Renal pelvis (tissue), 4 donors: Measurements from ENCODE around the gene CCNB1IP1. TPM values are rescaled to one million over a fixed set of nuclear protein-coding genes. Genes with fewer than 3 reads are reported as not detected.
"Not testable (repeated sequence)": the region's sequence is repeated elsewhere in the genome, so short reads cannot be mapped to it uniquely, and the experiment has no call there.

Source experiments
- DNase-seq: peaks from one replicate; pipeline ENCODE4 v3.0.0-alpha.2; 2013
- polyA plus RNA-seq, 3 donors: library from polyadenylated mRNA; unstranded; fragments of 120-200 nt; gene quantifications; one replicate each; pipeline ENCODE4 v1.2.1, GENCODE V29; 2013; ENCODE audit not compliant: insufficient read length in 3 of 3

Gene CCNB1IP1
- polyA plus RNA-seq, 3 donors = 97.9 to 130 (median 105) TPM

- no peak for DNase-seq
Observed at GRCh38 chr14:20274062-20274461, 59.0 kb downstream of the CCNB1IP1 start.

- DNase-seq = not testable (repeated sequence)
Observed at GRCh38 chr14:20264361-20264760, 68.7 kb downstream of the CCNB1IP1 start.

- no peak for DNase-seq
Observed at GRCh38 chr14:20262642-20263128, 70.4 kb downstream of the CCNB1IP1 start.

Other genes starting within 250 kb of the CCNB1IP1 start
- under 1 TPM; 0.03 to 0.07 (median 0.05) TPM for gene OR4K17, start 222.5 kb downstream of the CCNB1IP1 start, polyA plus RNA-seq
- not detected for gene OR4N5, start 194.5 kb downstream of the CCNB1IP1 start, polyA plus RNA-seq
- under 1 TPM in 1 of 3 donors, not detected in 2; 0.09 TPM for gene OR11G2, start 142.4 kb downstream of the CCNB1IP1 start, polyA plus RNA-seq
- gene OR11H6, start 109.6 kb downstream of the CCNB1IP1 start, polyA plus RNA-seq = not detected
- 1 to 10 TPM in 1 of 3 donors, under 1 TPM in 2; 0.47 to 1.1 (median 0.61) TPM for gene OR11H7, start 104.3 kb downstream of the CCNB1IP1 start, polyA plus RNA-seq
- under 1 TPM in 2 of 3 donors, not detected in 1; 0.06 to 0.18 TPM for gene OR11H4, start 94.0 kb downstream of the CCNB1IP1 start, polyA plus RNA-seq
- 10 to 100 TPM; 26.1 to 28.2 (median 26.6) TPM for gene TTC5, start 27.3 kb downstream of the CCNB1IP1 start, polyA plus RNA-seq
- 10 to 100 TPM; 47.7 to 60.8 (median 57.6) TPM for gene PARP2, start 10.4 kb upstream of the CCNB1IP1 start, polyA plus RNA-seq
- gene TEP1, start 80.2 kb upstream of the CCNB1IP1 start, polyA plus RNA-seq = 10 to 100 TPM; 17.7 to 22.1 (median 19.9) TPM
- under 1 TPM; 0.27 to 0.88 (median 0.56) TPM for gene KLHL33, start 102.9 kb upstream of the CCNB1IP1 start, polyA plus RNA-seq
- 10 to 100 TPM; 48.5 to 87.7 (median 78.9) TPM for gene OSGEP, start 121.5 kb upstream of the CCNB1IP1 start, polyA plus RNA-seq
- gene APEX1, start 121.9 kb upstream of the CCNB1IP1 start, polyA plus RNA-seq = 100 to 1,000 TPM; 318 to 336 (median 334) TPM
- gene PIP4P1, start 128.2 kb upstream of the CCNB1IP1 start, polyA plus RNA-seq = 10 to 100 TPM; 33.9 to 37.6 (median 35.3) TPM
- 10 to 100 TPM; 67.6 to 80.2 (median 78.8) TPM for gene PNP, start 136.1 kb upstream of the CCNB1IP1 start, polyA plus RNA-seq
- gene RNASE10, start 172.3 kb upstream of the CCNB1IP1 start, polyA plus RNA-seq = under 1 TPM in 1 of 3 donors, not detected in 2; 0.23 TPM
- not detected for gene RNASE9, start 227.8 kb upstream of the CCNB1IP1 start, polyA plus RNA-seq